Stomach smooth muscle (tissue), 2 donors: ENCODE measurements around the gene SHB.

Experiments used
- H3K27ac ChIP-seq: one replicate; pipeline ENCODE4 v1.7.0; 2013; ENCODE audit warnings: mild to moderate bottlenecking, low read length, inconsistent platforms
- H3K27me3 ChIP-seq, 2 donors: one replicate each; pipeline ENCODE4 v1.7.0; 2013; ENCODE audit warnings: low read length in 2 of 2; ENCODE audit not compliant: insufficient read depth in 2 of 2, control insufficient read depth in 1 of 2
- H3K36me3 ChIP-seq, 2 donors: one replicate each; pipeline ENCODE4 v1.7.0; 2013; ENCODE audit warnings: low read length in 2 of 2; ENCODE audit not compliant: control insufficient read depth in 2 of 2, insufficient read depth in 2 of 2
- H3K4me1 ChIP-seq: one replicate; pipeline ENCODE4 v1.7.0; 2013; ENCODE audit warnings: low read length; ENCODE audit not compliant: control insufficient read depth, insufficient read depth
- H3K4me3 ChIP-seq, 2 donors: one replicate each; pipeline ENCODE4 v1.7.0; 2013; ENCODE audit warnings: low read length in 2 of 2
- H3K9ac ChIP-seq, 2 donors: one replicate each; pipeline ENCODE4 v1.7.0; 2013; ENCODE audit warnings: low read length in 2 of 2, mild to moderate bottlenecking in 1 of 2
- H3K9me3 ChIP-seq, 2 donors: one replicate each; pipeline ENCODE4 v1.7.0; 2013; ENCODE audit warnings: low read length in 2 of 2; ENCODE audit not compliant: control insufficient read depth in 2 of 2
- donor health status: healthy.
- donor health status: Pancreatic carcinoma.

The SHB gene

DNA sequence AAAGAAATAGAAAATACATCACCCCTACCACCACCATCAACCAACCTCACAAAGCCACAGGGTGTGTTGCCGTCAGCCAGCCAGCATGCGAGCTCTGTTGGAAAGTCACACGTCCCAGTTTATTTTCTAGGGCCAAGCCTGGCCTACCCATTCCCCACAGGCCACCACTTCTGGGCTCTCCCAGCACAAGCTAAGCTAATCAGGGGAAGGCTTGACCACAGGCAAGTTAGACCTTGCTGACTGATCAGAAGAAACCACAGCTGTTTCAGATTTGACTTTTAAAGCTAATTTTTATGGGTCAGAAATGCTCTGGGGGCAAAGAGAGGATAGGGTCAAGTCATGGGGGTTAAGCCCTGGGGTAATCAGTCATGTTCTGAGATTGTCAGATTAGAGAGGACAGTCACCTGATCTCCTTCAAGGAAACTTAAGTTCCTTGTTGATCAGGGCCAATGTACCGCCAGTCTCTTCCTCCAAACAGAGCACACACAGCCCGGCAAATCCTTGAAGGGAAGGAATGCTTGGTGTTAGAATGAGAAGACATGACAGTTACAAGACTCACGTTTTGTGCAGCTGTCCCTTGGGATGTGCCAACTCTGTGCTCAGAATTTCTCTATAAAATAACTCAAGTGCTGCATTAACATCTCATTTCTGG, 7.6 kb downstream of the SHB start:
- H3K36me3 ChIP-seq: peaks cover 0 to 4% of the 10 kb centered on the region in 2 donors
- H3K27ac ChIP-seq: peak overlapping the region; percentile 41
- H3K27me3 ChIP-seq: no peaks in the 10 kb centered on the region
- no peaks in the 10 kb centered on the region for H3K9me3 ChIP-seq
- peaks cover 51% of the 10 kb centered on the region for H3K4me1 ChIP-seq
- H3K9ac ChIP-seq: no peak overlapping the region
- no peak overlapping the region for H3K4me3 ChIP-seq

DNA sequence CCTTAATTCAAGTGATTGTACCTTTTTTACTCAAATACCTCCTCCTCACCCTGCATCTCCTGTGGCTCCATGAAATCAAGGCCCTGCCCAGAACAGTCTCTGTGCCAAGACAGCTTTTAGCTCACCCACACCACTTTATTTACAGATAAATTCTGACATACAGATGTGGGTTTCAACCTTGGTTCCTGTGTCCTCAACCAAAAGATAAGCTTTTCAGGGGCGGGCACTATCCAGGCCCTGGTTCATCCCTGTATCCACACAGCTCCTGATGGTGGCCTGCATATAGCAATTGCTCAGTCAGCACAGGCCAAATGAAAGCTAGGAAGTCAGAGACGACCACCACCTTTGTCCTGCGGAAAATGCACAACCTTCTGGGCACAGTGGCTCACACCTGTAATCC, 8.3 kb downstream of the SHB start:
- no peak overlapping the region for H3K4me3 ChIP-seq
- no peak overlapping the region for H3K9ac ChIP-seq
- H3K27me3 ChIP-seq: no peaks in the 10 kb centered on the region
- peak overlapping the region; percentile 41 for H3K27ac ChIP-seq
- H3K9me3 ChIP-seq: no peaks in the 10 kb centered on the region
- H3K36me3 ChIP-seq: peaks cover 0 to 4% of the 10 kb centered on the region in 2 donors
- peaks cover 44% of the 10 kb centered on the region for H3K4me1 ChIP-seq

DNA sequence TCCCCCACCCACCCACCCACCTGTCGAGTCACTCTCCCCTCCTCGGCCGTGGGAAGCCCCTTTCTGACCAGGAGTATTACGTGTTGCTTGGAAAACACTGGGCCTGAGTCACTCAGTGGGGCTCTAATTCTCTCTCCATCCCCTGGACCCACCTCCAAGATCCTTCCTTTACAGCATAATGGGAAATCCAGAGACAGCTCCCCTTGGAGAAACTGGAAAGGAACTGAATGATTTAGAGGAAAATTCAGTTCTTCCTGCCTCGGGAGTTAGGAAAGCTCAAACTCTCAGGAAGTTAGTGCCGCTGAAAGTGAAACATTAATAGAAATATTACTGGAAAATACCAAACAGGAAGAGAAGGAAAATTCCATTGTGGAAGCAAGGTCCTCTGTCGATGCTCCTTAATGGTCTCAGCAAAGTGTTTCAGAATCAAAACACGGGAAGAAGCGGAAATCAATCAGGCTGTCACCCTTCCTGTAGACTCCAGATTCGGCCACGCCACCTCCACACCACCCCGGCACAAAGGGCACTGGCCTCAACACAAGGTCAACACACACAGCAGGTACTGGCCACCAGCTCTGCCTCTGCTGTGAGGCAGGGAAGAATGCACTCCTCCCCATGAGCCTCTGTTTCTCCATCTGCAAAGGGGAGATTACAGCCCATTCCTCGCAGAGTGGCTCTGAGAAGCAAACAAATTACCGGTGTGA, 9.6 kb downstream of the SHB start:
- H3K9ac ChIP-seq: no peak overlapping the region
- H3K9me3 ChIP-seq: no peaks in the 10 kb centered on the region
- H3K36me3 ChIP-seq: peaks cover 0 to 4% of the 10 kb centered on the region in 2 donors
- no peak overlapping the region for H3K4me3 ChIP-seq
- H3K4me1 ChIP-seq: peaks cover 38% of the 10 kb centered on the region
- peak overlapping the region; percentile 41 for H3K27ac ChIP-seq
- H3K27me3 ChIP-seq: no peaks in the 10 kb centered on the region

DNA sequence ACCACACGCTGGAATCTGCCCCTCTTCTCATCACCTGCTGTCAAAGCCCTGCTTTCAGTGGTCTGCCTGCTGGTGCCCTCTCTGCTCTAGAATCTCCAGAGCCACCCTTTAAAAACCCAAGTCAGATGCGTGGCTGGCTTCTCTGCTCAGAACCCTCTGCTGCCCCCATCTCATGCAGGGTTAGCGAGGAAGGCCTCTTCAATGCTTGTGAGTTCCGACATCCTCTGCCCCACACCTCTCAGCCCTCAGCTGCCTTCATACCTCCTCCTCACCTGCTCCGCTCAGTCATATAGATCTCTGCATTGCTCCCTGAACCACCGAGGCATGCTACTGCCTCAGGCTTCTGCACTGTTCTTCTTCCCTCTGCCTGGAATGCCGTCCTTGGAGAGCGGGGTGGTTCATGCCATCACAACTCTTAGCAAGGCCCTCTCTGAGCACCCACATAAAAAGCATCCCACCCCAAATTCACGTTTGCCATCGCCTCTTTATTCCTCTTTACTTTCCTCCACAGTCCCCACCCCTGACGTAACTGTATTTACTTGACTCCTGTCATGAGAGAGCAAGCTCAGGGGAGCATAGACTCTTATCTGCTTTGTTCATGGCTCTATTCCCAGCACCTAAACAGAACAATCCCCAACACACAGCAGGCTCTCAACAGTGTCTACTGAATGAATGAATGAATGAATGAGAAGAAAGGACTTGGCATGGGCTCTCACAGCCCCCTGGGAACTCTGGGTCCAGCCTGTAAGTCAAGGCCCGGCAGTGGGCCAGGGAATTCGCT, 10.4 kb downstream of the SHB start:
- H3K4me3 ChIP-seq: no peak overlapping the region
- no peaks in the 10 kb centered on the region for H3K27me3 ChIP-seq

DNA sequence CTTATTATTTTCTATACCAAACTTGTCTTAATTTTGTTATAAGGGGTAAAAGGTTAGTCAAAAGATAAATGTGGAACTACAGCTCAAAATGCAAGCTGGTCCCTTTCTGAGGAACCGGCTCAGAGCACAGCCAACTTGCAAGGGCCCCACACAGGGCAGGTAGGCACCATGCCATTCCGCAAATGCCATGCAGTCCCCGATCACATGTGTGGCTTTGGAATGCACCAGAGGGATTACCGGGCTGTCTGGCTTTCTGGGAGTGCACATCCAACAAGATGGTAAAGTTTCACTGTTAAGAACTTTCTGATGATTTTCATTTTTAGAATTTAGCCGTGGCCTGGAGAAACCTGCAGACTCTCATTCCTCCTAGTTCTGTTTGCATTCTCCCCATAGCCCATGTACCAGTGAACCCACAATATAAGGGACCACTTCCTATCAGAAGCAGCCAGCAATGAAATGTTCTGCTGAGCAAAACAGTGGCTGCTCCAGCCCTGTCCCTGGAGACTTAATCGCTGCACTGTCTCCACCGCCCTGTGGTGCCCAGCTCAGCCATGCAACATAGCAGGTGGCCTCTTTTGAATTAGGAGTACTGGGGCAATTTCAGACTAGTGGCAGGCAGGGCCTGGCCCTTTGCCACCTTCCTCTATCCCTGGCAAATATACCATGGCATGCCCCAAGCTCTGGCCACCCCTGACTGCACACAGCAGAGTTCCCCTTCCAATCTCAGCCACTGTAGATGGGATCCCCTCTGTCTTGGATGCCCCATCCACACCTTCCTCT, 11.4 kb downstream of the SHB start:
- H3K4me1 ChIP-seq: peaks cover 26% of the 10 kb centered on the region
- no peaks in the 10 kb centered on the region for H3K9me3 ChIP-seq
- H3K27ac ChIP-seq: peak overlapping the region; percentile 60
- no peak overlapping the region for H3K4me3 ChIP-seq
- H3K27me3 ChIP-seq: no peaks in the 10 kb centered on the region
- peaks cover 0 to 4% of the 10 kb centered on the region in 2 donors for H3K36me3 ChIP-seq
- H3K9ac ChIP-seq: no peak overlapping the region

More for the DNA sequence above, 10.4 kb downstream of the SHB start:
- Histone ChIP-seq H3K36me3 (peaks cover 0 to 4% of the 10 kb centered on the region in 2 donors), H3K4me1 (peaks cover 33% of the 10 kb centered on the region), H3K9ac (no peak overlapping the region), H3K9me3 (no peaks in the 10 kb centered on the region), H3K27ac (peak overlapping the region; percentile 60)

DNA sequence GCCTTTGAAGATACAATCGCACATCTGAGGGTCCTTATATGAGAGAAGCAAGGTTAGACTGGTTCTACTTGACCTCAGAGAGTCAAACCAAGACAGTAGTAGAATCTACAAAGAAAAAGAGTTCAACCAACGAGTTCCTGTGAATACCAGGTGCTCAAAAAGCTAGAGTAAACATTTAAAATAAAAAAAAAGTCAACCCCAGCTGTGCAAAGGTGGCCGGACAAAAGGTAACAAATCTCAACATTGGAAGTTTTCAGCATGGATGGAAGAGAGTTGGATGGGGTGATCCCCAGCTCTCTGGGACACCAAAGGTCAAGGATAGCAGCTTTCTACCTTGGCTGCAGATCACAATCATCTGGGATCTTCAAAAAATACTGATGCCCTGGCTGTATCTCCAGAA, 14.4 kb downstream of the SHB start:
- Histone ChIP-seq H3K4me1 (peaks cover 21% of the 10 kb centered on the region), H3K36me3 (peaks cover 0 to 1% of the 10 kb centered on the region in 2 donors), H3K27ac (no peak overlapping the region), H3K9me3 (no peaks in the 10 kb centered on the region), H3K9ac (no peak overlapping the region), H3K27me3 (no peaks in the 10 kb centered on the region), H3K4me3 (no peak overlapping the region)

DNA sequence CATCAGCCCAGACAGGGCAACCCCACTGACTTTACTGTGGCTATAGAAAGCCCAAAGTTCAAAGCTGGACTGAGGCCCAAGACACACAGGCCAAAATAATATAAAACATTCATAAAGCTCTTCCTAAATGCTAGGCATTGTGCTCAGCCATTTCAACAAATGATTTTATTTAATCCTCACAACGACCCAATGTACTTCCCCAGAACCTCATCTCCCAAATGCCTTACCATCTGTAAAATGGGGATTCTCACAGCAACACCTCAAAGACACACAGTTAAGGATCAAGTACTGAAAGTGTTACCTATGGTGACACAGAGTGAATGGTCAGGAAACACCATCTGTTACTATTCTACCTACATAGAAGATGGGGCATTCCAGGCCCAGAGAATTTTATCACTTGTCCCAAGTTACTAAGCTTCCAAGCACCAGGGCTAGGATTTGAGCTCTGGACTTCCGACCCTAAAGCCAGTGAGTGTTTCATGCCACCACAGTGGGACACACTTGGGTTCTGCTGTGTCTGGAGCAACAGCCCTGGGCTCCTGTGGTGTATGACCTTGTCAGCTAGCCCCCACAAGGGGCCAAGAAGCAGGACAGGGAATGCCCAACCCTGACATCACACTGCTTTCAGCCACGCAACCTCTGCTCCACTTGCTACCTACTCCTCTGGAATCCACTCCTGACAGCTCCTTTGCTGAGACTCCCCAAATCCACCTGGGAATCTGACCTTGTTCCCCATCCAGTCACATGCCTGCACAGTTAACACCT, 15.1 kb downstream of the SHB start:
- peaks cover 24% of the 10 kb centered on the region for H3K4me1 ChIP-seq

DNA sequence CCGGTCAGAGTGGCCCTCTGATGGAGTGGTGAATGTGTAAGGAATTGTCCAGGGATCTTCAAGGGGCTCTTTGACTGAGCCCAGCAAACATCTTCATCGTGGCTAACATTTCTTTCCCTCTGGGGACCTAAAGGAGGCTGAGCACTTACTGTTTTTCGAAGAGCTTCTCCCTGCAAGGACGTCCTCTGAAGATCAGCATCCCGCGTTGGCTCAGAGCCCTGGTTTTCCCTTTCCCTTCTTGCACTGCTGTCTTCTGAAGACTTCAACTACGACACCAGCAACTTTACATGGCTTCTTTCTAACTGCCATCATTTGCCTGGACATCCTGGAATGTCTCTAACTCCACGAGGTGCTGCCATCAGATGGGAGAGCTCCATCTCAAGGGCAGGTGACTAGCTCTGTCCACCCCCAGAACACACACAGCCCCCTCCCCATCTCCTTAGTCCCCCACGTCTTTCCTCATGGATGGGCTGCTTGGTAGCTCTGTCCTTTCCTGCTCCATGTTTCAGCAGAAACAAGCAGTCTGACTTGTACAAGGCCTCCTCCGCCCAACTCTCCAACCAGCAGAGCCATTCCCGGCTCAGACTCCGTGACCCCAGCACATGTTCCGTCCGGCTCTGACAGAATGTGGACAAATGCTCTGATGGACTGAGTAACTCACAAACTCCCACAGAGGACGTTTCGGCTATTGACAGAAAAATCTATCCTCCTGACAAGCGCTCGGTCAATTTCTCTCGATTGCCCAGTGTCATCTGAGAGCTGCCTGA, 17.1 kb downstream of the SHB start:
- H3K36me3 ChIP-seq: no peaks in the 10 kb centered on the region
- no peak overlapping the region for H3K27ac ChIP-seq
- peaks cover 28% of the 10 kb centered on the region for H3K4me1 ChIP-seq
- H3K9ac ChIP-seq: no peak overlapping the region
- no peaks in the 10 kb centered on the region for H3K27me3 ChIP-seq
- H3K4me3 ChIP-seq: no peak overlapping the region
- H3K9me3 ChIP-seq: no peaks in the 10 kb centered on the region

More for the DNA sequence above, 15.1 kb downstream of the SHB start:
- no peaks in the 10 kb centered on the region for H3K27me3 ChIP-seq
- H3K9me3 ChIP-seq: no peaks in the 10 kb centered on the region
- no peak overlapping the region for H3K27ac ChIP-seq
- no peak overlapping the region for H3K4me3 ChIP-seq
- no peak overlapping the region for H3K9ac ChIP-seq
- no peaks in the 10 kb centered on the region for H3K36me3 ChIP-seq

DNA sequence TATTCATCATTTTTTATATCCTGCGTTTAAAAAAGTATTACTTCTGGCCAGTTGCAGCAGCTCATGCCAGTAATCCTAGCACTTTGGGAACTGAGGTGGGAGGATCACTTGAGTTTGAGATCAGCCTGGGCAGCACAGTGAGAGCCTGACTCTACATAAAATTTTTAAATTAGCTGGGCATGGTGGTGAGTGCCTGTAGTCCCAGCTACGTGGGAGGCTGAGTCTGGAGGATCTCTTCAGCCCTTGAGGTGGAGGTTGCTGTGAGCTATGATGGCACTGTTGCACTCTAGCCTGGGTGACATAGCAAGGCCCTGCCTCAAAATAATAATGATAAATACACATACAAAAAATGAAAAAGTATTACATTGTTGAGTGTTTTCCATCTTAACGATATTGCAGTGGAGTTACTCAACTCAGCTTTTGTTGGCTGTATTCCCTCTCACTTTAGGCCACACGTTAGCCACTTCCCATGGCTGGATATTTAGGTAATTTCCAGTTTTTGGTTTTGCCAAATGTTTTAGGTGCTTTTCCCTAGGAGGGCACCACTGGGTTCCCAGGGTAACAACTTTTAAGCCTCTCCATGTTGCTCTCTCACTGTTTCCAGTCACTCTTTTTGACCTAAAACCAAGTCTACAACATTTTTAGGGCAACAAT, 20.6 kb downstream of the SHB start:
- Histone ChIP-seq H3K36me3 (no peaks in the 10 kb centered on the region), H3K9ac (peak overlapping the region in 1 of 2 donors; percentile 53), H3K4me1 (peaks cover 35% of the 10 kb centered on the region), H3K9me3 (no peaks in the 10 kb centered on the region), H3K4me3 (no peak overlapping the region), H3K27me3 (no peaks in the 10 kb centered on the region), H3K27ac (peak overlapping the region; percentile 92)
